Measurements from ENCODE around the gene NDST1.
"Not testable (repeated sequence)": the region's sequence is repeated elsewhere in the genome, so short reads cannot be mapped to it uniquely, and the experiment has no call there.

The NDST1 gene

GRCh38 chr5:150507474-150508276, at the start of gene NDST1:
TSS of gene NDST1 (plus strand) at chr5:150508131. CDS start at chr5:150521255, 13,124 bp downstream.
- H3K4me3 ChIP-seq (ENCODE audit: low read depth, low read length), result no peak within 1 kb of the TSS

GRCh38 chr5:150458802-150459557, 49.0 kb upstream of the NDST1 start:
- no peak overlapping the region for H3K4me3 ChIP-seq (ENCODE audit: low read depth, low read length)

- H3K4me3 ChIP-seq (ENCODE audit: low read depth, low read length), result no peak overlapping the region
These were observed 47.1 kb upstream of the NDST1 start for GRCh38 chr5:150460781-150461180.

- H3K4me3 ChIP-seq (ENCODE audit: low read depth, low read length), result no peak overlapping the region
These were observed 46.7 kb upstream of the NDST1 start for GRCh38 chr5:150461231-150461630.

GRCh38 chr5:150464554-150465012, 43.3 kb upstream of the NDST1 start:
- no peak overlapping the region for H3K4me3 ChIP-seq (ENCODE audit: low read depth, low read length)

- H3K4me3 ChIP-seq (ENCODE audit: low read depth, low read length), result no peak overlapping the region
These were observed 42.0 kb upstream of the NDST1 start for GRCh38 chr5:150465927-150466326.

- no peak overlapping the region for H3K4me3 ChIP-seq (ENCODE audit: low read depth, low read length)
These were observed 39.7 kb upstream of the NDST1 start for GRCh38 chr5:150468206-150468605.

GRCh38 chr5:150469718-150470469, 38.0 kb upstream of the NDST1 start:
- no peak overlapping the region for H3K4me3 ChIP-seq (ENCODE audit: low read depth, low read length)

GRCh38 chr5:150473673-150474358, 34.1 kb upstream of the NDST1 start:
- H3K4me3 ChIP-seq (ENCODE audit: low read depth, low read length), result no peak overlapping the region

GRCh38 chr5:150476568-150476967, 31.4 kb upstream of the NDST1 start:
- H3K4me3 ChIP-seq (ENCODE audit: low read depth, low read length), result not testable (repeated sequence)

- H3K4me3 ChIP-seq (ENCODE audit: low read depth, low read length), result no peak overlapping the region
These were observed 28.5 kb upstream of the NDST1 start for GRCh38 chr5:150479416-150479815.

- H3K4me3 ChIP-seq (ENCODE audit: low read depth, low read length), result no peak overlapping the region
These were observed 26.3 kb upstream of the NDST1 start for GRCh38 chr5:150481708-150481965.

GRCh38 chr5:150481972-150482406, 25.9 kb upstream of the NDST1 start:
- H3K4me3 ChIP-seq (ENCODE audit: low read depth, low read length), result no peak overlapping the region

GRCh38 chr5:150484964-150485692, 22.8 kb upstream of the NDST1 start:
- H3K4me3 ChIP-seq (ENCODE audit: low read depth, low read length), result peak overlapping the region; percentile 76

- peak overlapping the region; percentile 76 for H3K4me3 ChIP-seq (ENCODE audit: low read depth, low read length)
These were observed 22.1 kb upstream of the NDST1 start for GRCh38 chr5:150485693-150486401.

- peak overlapping the region; percentile 76 for H3K4me3 ChIP-seq (ENCODE audit: low read depth, low read length)
These were observed 21.3 kb upstream of the NDST1 start for GRCh38 chr5:150486402-150487198.

- peak overlapping the region; percentile 76 for H3K4me3 ChIP-seq (ENCODE audit: low read depth, low read length)
These were observed 20.5 kb upstream of the NDST1 start for GRCh38 chr5:150487199-150488061.
